ENCODE data around the gene SYCN. TPM values are rescaled to one million over a fixed set of nuclear protein-coding genes. Genes with fewer than 3 reads are reported as not detected.

SYCN gene
- total RNA-seq, 2 donors from 2014 or later = not detected

DNA sequence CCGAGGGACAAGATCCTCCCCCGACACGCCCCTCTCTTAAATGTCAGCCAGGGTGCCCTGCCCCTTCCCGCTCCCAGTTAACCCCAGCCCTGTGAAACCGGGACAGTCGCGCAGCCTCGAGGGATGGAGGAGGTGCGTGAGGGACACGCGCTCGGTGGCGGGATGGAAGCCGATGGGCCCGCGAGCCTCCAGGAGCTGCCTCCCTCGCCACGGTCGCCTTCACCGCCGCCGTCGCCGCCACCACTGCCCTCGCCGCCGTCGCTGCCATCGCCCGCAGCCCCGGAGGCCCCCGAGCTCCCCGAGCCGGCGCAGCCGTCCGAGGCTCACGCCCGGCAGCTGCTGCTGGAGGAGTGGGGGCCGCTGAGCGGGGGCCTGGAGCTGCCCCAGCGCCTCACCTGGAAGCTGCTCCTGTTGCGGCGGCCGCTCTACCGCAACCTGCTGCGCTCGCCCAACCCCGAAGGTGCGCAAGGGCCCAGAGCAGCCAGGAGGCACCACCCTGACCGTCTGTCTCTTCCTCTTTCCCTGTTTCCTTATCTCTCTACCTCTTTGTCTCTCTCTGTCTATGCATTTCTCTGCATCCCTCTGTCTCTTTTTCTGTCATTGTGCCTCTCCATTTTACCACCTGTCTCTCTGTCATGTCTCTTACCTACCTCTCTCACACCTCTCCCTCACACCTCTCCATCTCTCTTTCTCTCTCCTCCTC is 7.1 kb downstream of the SYCN start, which contains the start of gene NCCRP1:
TSS of gene NCCRP1 (plus strand) at position 105 of the 703 bp plus-strand sequence. CDS start at position 124, 19 bp downstream.
- Histone ChIP-seq H3K27me3 (replicated peaks; ENCODE audit: insufficient read depth) (peaks cover 6% of the 10 kb centered on the region), H3K4me1 (ENCODE audit: control insufficient read depth in 1 of 2, low read depth in 2 of 2) (peaks cover 4 to 6% of the 10 kb centered on the region in 2 donors), H3K9me3 (no peaks in the 10 kb centered on the region), H3K4me3 (peak within 1 kb of the TSS; percentile 21), H3K36me3 (no peaks in the 10 kb centered on the region), H3K27ac (no peak within 1 kb of the TSS)
- DNase-seq (ENCODE audit: low spot score) (no peak), ATAC-seq (ENCODE audit: insufficient number of reproducible peaks, low FRiP score, low read depth) (no peak)
- TF ChIP-seq, protein P1, sequence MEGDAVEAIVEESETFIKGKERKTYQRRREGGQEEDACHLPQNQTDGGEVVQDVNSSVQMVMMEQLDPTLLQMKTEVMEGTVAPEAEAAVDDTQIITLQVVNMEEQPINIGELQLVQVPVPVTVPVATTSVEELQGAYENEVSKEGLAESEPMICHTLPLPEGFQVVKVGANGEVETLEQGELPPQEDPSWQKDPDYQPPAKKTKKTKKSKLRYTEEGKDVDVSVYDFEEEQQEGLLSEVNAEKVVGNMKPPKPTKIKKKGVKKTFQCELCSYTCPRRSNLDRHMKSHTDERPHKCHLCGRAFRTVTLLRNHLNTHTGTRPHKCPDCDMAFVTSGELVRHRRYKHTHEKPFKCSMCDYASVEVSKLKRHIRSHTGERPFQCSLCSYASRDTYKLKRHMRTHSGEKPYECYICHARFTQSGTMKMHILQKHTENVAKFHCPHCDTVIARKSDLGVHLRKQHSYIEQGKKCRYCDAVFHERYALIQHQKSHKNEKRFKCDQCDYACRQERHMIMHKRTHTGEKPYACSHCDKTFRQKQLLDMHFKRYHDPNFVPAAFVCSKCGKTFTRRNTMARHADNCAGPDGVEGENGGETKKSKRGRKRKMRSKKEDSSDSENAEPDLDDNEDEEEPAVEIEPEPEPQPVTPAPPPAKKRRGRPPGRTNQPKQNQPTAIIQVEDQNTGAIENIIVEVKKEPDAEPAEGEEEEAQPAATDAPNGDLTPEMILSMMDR (IDR thresholded peaks at IDR 0.05) = no peak

DNA sequence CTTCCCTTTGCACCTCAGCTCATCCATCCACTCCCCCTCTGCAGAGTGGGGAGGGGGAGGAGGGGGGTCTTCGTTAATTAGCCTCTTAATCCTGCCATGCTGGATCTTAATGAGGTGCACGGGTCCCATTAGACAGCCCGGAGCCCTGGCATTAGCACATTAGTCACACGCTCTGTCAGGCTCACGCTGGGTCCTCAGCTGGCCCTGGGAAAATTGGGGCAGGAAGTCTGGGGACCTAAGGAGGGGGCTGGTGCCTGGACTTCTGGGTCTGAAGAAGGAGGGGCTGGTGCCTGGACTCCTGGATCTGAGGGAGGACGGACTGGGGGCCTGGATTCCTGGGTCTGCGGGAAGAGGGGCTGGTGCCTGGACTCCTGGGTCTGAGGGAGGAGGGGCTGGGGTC is 7.7 kb downstream of the SYCN start:
- ATAC-seq (ENCODE audit: insufficient number of reproducible peaks, low FRiP score, low read depth) (no peak), DNase-seq (ENCODE audit: low spot score) (no peak)
- TF ChIP-seq, protein P1 (IDR thresholded peaks at IDR 0.05) = no peak
- Histone ChIP-seq H3K36me3 (no peaks in the 10 kb centered on the region), H3K4me3 (no peak overlapping the region), H3K4me1 (ENCODE audit: control insufficient read depth in 1 of 2, low read depth in 2 of 2) (peaks cover 4 to 6% of the 10 kb centered on the region in 2 donors), H3K27ac (no peak overlapping the region), H3K27me3 (replicated peaks; ENCODE audit: insufficient read depth) (peaks cover 6% of the 10 kb centered on the region), H3K9me3 (no peaks in the 10 kb centered on the region)

DNA sequence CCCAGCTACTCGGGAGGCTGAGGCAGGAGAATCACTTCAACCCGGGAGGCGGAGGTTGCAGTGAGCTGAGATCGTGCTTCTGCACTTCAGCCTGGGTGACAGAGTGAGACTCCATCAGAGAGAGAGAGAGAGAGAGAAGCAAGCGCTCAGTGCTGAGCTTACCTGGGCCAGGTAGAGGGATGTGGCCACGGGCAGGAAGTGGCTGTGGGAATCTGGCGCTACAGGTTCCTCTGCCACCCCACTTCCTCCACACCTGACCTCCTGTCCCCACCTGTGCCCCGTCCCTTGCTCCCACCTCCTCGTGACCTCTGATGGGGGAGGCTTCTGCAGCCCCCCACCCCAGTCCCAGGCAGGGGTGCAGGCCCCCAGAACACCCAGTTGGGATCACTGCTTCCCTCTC is 8.3 kb downstream of the SYCN start:
- ATAC-seq (ENCODE audit: insufficient number of reproducible peaks, low FRiP score, low read depth) = no peak

DNA sequence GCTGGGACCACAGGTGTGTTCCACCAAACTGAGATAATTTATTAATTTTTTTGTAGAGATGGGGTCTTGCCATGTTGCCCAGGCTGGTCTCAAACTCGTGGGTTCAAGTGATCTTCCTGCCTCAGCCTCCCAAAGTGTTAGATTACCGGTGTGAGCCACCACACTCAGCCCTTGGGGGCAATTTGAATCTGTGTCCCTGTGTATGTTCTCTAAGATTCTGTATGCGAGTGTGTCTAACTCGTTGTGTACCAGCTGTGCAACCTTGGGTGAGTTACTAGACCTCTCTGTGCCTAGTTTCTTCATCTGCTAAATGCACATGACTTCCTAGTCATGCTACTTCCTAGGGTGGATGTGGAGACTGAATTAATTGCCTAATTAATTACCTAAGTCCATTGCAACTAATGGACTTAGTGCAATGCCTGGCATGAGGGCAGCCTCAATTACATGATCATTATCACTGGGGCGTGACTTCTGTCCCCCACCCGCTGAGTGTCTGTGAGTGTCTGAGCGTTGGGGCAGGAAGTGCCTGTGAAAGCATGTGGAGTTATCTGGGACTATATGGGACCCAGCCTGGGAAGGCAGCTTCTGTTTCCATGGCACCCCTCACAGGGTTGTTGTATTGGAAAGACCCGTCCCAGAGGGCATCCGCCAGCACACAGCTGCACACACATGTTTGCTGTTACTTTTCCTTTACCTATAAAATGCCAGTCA is 9.1 kb downstream of the SYCN start:
- DNase-seq (ENCODE audit: low spot score) = no peak
- no peak for ATAC-seq (ENCODE audit: insufficient number of reproducible peaks, low FRiP score, low read depth)
- Histone ChIP-seq H3K4me1 (ENCODE audit: control insufficient read depth in 1 of 2, low read depth in 2 of 2) (peaks cover 4 to 6% of the 10 kb centered on the region in 2 donors), H3K9me3 (no peaks in the 10 kb centered on the region), H3K4me3 (no peak overlapping the region), H3K27ac (no peak overlapping the region), H3K27me3 (replicated peaks; ENCODE audit: insufficient read depth) (peaks cover 6% of the 10 kb centered on the region), H3K36me3 (no peaks in the 10 kb centered on the region)
- TF ChIP-seq, protein P1 (IDR thresholded peaks at IDR 0.05) = no peak

More for the DNA sequence above, 8.3 kb downstream of the SYCN start:
- no peak for DNase-seq (ENCODE audit: low spot score)
- Histone ChIP-seq H3K27me3 (replicated peaks; ENCODE audit: insufficient read depth) (peaks cover 6% of the 10 kb centered on the region), H3K36me3 (no peaks in the 10 kb centered on the region), H3K4me3 (no peak overlapping the region), H3K4me1 (ENCODE audit: control insufficient read depth in 1 of 2, low read depth in 2 of 2) (peaks cover 4 to 6% of the 10 kb centered on the region in 2 donors), H3K27ac (no peak overlapping the region), H3K9me3 (no peaks in the 10 kb centered on the region)
- TF ChIP-seq, protein P1 (IDR thresholded peaks at IDR 0.05) = no peak

DNA sequence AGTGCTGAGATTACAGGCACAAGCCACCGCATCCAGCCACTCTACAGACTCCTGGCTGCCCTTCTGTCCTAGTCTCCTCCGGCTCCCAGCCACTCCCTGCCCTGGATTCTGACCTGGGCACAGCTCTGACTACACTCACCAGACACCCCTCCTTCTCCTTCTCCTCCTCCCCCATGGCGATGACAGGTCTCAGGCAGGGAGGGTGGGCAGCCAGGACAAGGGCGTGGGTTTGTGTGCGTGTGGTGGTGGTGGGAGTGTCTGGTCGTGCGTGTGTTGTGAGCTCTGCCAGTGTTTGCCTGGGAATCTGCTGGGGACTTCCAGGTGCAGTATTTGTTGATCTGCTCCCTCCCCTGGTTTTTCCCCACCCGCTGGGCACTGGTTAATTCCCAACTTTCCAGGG is 10.3 kb downstream of the SYCN start:
- DNase-seq (ENCODE audit: low spot score) (no peak), ATAC-seq (ENCODE audit: insufficient number of reproducible peaks, low FRiP score, low read depth) (no peak)
- TF ChIP-seq, protein P1 (IDR thresholded peaks at IDR 0.05) = no peak
- H3K4me1 ChIP-seq (ENCODE audit: control insufficient read depth in 1 of 2, low read depth in 2 of 2) = peaks cover 4 to 6% of the 10 kb centered on the region in 2 donors
- no peak overlapping the region for H3K27ac ChIP-seq
- H3K27me3 ChIP-seq (replicated peaks; ENCODE audit: insufficient read depth) = peaks cover 6% of the 10 kb centered on the region
- no peaks in the 10 kb centered on the region for H3K9me3 ChIP-seq
- no peaks in the 10 kb centered on the region for H3K36me3 ChIP-seq
- no peak overlapping the region for H3K4me3 ChIP-seq

Measured in thoracic aorta (tissue), 2 donors.